Activated CD8-positive, alpha-beta memory T cell treated with anti-CD3 and anti-CD28 coated beads, Interleukin-2, amount 50 U/mL, for 1 hour (primary cell): ENCODE measurements around the gene KIAA1755.

Experiments
- DNase-seq: peaks from one replicate; pipeline ENCODE4 v3.0.0-alpha.2; 2020; ENCODE audit errors: extremely low read depth

The KIAA1755 gene

DNA sequence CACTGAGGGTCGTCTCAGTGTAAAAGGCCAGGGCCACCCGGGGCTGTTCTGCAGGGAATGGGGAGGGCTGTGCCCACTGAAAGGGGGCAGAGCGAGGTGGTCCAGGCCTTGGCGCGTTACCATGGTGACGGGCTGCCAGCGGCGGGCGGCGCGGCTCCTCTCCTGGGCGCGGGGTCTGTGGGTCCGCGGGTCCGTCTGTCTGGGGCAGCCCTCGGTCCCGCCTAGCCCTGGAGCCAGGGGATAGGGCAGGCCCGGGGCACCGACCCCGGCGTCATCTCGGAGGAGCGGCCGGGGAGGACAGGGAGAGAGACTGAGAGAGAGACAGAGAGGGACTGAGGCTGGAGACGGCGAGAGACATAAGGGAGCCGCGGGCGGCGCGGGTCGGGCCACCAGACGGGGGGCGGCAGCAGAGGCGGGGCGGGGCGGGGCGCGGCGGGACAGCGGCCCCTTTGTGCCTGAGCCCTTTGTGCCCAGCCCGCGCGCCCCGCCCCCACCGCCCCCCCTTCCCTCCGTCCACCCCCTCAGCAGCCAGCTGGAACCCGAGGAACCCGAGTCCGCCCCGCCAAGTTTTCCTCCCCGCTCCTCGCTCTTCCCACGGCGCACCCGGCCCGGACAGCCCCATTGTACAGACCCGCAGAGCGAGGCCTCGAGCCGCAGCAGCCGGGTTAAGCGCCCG, at the start of gene KIAA1755:
Gene KIAA1755 (minus strand): TSS at position 358 of the 676 bp plus-strand sequence. CDS start 235 bp downstream, at position 123.
- no peak for DNase-seq

GRCh38 chr20:38308447-38308846, 47.9 kb upstream of the KIAA1755 start:
- no peak for DNase-seq

GRCh38 chr20:38308047-38308438, 47.5 kb upstream of the KIAA1755 start:
- DNase-seq = no peak

DNA sequence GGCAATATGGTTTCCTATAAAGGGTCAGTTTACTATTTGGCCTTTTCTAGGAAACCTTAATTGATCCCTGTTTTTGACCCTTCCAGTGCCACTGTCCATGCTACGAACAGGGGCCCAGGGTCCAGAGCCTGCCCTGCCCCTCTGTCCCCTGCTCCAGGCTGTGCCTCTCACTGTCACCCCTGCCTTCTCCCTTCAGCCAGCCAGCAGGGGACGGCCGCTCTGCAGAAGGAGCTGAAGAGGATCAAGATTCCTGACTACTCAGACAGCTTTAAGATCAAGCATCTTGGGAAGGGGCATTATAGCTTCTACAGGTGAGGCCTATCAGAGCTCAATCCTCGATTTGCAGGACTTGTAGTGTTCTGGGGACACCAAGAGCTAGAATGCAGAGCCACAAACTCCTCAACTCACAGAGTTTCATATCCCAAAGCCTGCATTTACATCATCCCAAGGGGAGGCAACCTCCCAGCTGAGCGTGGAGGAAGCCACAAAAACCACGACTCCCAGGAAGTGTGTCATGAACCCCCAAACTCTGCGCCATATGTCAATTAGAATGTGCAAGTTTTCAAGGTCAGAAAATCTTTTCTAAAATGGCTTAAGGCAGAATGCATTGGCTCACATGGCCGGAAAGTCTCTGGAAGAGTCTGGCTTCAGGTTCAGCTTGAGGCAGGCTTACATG, 47.0 kb upstream of the KIAA1755 start:
- no peak for DNase-seq

GRCh38 chr20:38306379-38306778, 45.8 kb upstream of the KIAA1755 start:
- DNase-seq = no peak

- DNase-seq = no peak
Observed at GRCh38 chr20:38305541-38305940, 45.0 kb upstream of the KIAA1755 start.

DNA sequence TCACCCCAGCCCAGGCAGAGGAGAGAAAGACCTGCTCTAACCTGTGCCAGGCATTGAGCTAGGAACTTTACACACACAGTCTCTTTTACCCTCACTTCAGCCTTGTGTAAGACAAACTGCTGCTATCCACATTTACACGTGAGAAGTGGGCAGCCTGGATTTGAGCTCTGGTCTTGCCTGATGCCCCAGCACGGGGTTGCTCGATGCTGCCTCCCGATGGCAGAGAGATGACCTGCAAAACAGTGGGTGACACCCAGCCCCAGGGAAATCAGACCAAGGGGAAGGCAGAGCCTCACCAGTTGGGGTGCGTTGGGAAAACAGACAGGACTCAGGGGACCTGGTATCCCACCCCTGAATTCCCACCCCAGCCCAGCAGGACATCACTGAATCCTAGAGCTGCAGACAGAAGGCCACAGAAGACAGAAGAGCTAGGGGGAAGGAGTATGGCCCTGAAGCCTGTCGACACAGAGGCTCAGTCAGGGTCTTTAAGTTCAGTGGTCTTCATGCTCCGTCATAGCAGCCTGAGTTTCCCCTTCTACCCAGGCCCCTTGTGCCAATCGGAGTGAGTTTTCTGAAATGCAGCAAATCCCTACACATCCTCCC, 44.4 kb upstream of the KIAA1755 start:
- DNase-seq = no peak

DNA sequence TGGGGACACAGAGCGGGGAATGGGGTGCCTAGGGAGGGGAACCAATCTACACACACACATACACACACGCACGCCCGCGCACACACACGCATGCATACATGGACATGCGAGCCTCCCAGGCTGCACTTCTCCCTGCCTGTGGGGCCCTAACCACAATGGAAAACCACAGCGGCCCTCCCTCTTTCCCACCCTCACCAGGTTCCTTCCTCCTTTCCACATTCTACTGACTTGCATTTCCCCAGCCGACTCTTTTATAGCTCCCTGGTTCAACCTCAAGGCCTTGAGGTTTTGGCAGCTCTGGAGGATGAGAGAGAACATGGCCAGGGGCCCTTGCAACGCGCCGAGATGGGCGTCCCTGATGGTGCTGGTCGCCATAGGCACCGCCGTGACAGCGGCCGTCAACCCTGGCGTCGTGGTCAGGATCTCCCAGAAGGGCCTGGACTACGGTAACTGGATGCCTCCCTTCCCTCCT, 43.4 kb upstream of the KIAA1755 start, which contains the start of gene BPI:
Gene BPI (plus strand): TSS at position 249 of the 472 bp plus-strand sequence. CDS start 68 bp downstream, at position 317.
- DNase-seq = no peak

- DNase-seq = no peak
Observed at GRCh38 chr20:38302786-38303185, 42.3 kb upstream of the KIAA1755 start.

- no peak for DNase-seq
Observed at GRCh38 chr20:38301309-38301708, 40.8 kb upstream of the KIAA1755 start.

GRCh38 chr20:38300438-38300837, 39.9 kb upstream of the KIAA1755 start:
- DNase-seq = no peak

- DNase-seq = no peak
Observed at GRCh38 chr20:38299963-38300362, 39.4 kb upstream of the KIAA1755 start.

DNA sequence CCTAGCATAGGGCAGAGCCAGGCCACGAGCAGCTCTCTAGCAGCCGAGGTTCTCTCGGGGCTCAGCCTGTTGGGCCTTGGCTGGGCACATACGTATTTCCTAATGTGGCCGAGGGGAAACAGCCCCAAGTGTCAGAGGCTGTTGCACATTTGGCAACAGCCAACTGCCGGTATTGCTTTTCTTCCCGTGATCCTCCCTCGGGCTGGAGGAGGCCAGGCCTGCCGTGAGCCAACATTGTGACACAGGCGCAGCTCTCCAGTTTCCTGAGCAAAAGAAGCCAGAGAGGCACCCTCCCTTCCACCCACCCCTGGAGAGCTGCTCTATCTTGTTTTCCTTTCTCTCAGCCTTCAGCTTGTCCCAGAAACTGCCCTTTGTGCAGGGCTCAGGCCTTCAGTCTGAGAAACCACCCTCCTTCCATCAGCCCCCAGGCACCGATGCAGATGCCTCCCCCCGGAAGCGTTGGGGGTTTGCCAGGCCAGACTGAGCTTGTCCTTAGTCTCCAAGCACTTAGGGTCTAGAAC, 38.3 kb upstream of the KIAA1755 start:
- no peak for DNase-seq

DNA sequence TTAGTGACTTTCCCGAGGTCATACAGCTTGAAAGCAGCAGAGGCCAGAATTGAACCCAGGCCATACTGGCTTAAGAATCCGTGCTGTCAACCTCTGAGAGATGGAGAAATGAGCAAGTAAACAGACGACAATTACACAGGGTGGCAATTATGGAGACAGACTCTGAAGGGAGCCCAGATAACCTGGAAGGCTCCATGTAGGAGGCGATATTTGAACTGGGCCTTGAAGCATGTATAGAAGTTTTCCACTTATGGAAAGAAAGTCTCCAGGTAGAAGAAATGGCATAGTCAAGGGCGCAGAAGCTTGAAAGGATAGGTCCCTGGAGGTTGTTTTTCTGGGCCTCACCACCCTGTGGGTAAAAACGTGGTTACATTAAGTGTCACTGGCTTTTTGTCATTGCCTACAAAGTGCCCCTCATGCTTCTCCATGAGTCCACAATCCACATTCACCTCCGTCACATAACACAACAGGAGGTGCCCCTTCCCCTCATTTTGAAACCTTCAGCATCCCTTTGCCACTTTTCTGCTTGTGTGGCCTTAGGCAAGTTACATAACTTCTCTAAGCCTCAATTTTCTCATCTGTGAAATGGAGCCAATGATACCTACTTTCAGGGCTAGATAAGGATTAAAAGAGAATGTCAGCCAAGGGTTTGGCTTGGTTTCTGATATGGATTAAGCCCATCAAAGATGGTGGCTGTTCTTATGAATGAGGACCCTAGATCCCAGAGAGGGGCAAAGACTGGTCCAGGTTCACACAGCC, 37.6 kb upstream of the KIAA1755 start:
- DNase-seq = no peak

GRCh38 chr20:38296433-38296832, 35.9 kb upstream of the KIAA1755 start:
- no peak for DNase-seq

DNA sequence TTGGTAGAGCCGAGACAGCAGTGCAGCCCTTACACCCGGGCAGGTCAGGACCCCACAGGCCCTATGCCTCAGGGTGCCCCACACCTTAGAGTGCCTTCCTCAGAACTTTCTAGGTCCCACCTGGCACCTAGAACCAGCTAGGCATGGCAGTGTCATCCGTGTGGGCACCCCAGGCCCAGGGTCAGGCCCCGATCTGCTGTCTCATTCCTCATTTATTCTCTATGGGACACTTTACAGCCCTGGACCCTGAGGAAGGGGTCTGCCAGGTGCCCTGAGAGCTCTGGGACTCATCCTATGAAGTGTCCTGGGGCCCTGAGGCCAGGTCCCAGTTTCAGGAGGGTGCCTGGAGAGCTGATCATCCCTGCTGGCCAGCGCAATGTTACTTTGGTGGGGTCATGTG, 35.3 kb upstream of the KIAA1755 start:
- no peak for DNase-seq

DNA sequence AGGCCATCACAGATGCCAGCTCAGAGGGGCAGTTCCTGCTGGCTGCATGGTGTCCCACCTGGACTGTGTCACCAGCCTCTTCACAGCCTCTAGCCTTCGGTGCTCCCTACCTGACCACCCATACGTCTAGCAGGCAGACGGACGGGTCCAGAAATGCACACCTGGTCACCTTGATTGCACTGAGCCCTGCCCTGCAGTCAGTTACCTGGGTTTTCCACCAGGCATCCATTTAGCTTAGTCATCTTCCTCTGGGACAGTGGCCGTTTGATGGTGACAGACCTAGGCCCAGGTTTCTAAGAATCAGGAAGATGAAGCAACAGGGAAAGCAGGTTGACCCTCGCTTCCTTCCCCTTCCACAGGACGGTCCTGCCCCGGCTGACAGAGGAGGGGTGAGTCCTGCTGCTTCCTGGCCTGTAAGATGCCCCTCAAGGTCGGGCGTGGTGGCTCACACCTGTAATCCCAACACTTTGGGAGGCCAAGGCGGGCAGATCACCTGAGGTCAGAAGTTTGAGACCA, 33.6 kb upstream of the KIAA1755 start:
- DNase-seq = no peak

- DNase-seq = no peak
Observed at GRCh38 chr20:38293491-38294065, 33.0 kb upstream of the KIAA1755 start.

DNA sequence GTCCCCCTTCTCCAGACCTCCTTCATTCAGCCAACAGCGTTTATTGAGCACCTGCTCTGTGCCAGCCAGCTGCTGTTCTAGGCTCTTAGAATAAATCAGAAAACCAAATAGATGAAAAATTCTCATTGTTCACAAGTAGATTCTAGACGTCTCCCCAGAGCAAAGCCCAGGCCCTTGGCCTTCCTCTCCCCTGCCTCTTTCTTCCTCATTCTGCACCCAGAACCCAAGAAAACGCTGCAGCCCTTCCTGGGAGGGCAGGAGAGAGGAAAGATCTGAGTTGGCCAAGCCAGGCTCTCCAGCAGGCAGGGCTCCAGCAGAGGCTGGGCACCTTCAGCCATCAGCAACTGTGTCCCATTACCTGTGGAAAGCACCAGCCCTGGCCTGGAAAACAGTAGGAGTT, 31.4 kb upstream of the KIAA1755 start:
- no peak for DNase-seq

- DNase-seq = no peak
Observed at GRCh38 chr20:38290829-38291814, 30.6 kb upstream of the KIAA1755 start.
